GM12878 (cell line): ENCODE results near the gene POLDIP3.
"Not testable (repeated sequence)": the region's sequence is repeated elsewhere in the genome, so short reads cannot be mapped to it uniquely, and the experiment has no call there.

Experiments
- BHLHE40 ChIP-seq, 2 experiments: fragments of 450-650 bp in 1 of 2; IDR thresholded peaks; 2 replicates each; pipeline ENCODE4 v1.6.1; 2011 to 2017; ENCODE audit warnings: low read depth in 2 of 2, borderline replicate concordance in 1 of 2, improper control_type of control experiment in 1 of 2, low read length in 1 of 2, mild to moderate bottlenecking in 1 of 2
- CTCF ChIP-seq, 3 experiments: IDR thresholded peaks in 2 of 3; conservative IDR thresholded peaks in 1 of 3; 2 replicates each; pipeline ENCODE4 v1.5.1; 2011; ENCODE audit warnings: low read depth in 3 of 3, low read length in 3 of 3, mild to moderate bottlenecking in 3 of 3, control low read depth in 2 of 3, moderate library complexity in 2 of 3, inconsistent platforms in 1 of 3, mixed read lengths in 1 of 3; ENCODE audit not compliant: control insufficient read depth in 2 of 3, insufficient read depth in 1 of 3; ENCODE audit errors: extremely low read depth in 1 of 3
- POLR2A ChIP-seq: IDR thresholded peaks from 2 replicates; pipeline ENCODE4 v1.6.1; 2011; ENCODE audit warnings: low read depth, mild to moderate bottlenecking, low read length
- SIN3A ChIP-seq: IDR thresholded peaks from 2 replicates; pipeline ENCODE4 v1.6.1; 2012; ENCODE audit warnings: low read depth, low read length, improper control_type of control experiment
- SMC3 ChIP-seq: IDR thresholded peaks from 2 replicates; pipeline ENCODE4 v1.6.1; 2011; ENCODE audit warnings: low read length, improper control_type of control experiment, borderline replicate concordance

GRCh38 chr22:42536634-42537033 lies 78.0 kb downstream of the POLDIP3 start:
- TF ChIP-seq BHLHE40 (IDR thresholded peaks at IDR 0.05; ENCODE audit: borderline replicate concordance in 1 of 2, low read depth in 2 of 2, low read length in 1 of 2); SMC3; SIN3A; POLR2A; CTCF (IDR thresholded peaks at IDR 0.05 in 2 of 3, conservative IDR thresholded peaks at IDR 0.05 in 1 of 3; ENCODE audit: control insufficient read depth in 2 of 3, extremely low read depth in 1 of 3, insufficient read depth in 1 of 3, low read depth in 3 of 3, low read length in 3 of 3): not testable (repeated sequence)
